Measurements from ENCODE around the gene ZNF765.
"Not testable (repeated sequence)": the region's sequence is repeated elsewhere in the genome, so short reads cannot be mapped to it uniquely, and the experiment has no call there.

Gene ZNF765

DNA sequence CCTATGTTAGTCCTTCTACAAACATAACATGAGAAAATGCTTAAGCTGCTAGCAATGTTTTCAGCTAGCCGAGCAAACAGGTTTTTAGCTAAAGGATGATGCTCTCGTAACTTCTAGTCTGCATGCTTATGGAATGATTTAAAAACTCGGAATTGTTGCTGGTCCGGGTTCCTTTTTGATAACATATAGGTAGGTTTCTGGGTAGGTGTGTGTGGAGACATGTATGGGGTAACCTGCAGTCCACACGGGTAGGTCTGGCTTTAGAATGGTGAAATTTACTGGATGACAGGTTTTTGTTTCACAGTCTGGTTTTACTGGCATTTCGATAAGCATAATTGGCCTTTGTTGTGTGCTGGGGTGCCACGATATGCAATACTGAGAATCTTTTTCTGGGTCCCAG, 77.0 kb downstream of the ZNF765 start:
- Histone ChIP-seq H3K9ac (ENCODE audit: low read length) (no peak overlapping the region), H3K27me3 (ENCODE audit: control insufficient read depth, insufficient read depth, low read length) (no peaks in the 10 kb centered on the region), H3K36me3 (ENCODE audit: control insufficient read depth, insufficient read depth, low read length) (no peaks in the 10 kb centered on the region), H3K4me1 (ENCODE audit: control insufficient read depth, insufficient read depth, low read length) (no peaks in the 10 kb centered on the region), H3K27ac (ENCODE audit: low read depth, low read length) (no peak overlapping the region), H3K4me3 (ENCODE audit: low read length) (no peak overlapping the region)

DNA sequence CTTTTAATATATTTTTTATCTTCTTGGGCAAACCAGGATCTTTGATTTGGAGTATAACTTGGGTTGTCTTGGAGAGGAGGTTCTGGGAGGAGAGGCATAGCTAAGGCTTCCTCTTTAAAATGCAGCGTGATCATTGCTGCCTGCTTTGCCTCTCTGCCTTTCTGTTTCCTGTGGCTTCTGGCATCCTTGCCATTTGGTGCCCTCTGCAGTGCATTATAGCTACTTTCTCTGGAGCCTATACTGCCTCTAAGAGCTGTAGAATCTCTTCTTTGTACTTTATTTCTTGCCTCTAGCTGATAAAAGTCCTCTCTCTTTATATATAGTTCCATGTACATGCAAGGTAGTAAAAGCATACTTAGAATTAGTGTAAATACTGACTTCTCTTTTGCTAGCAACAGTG, 79.9 kb downstream of the ZNF765 start:
- not testable (repeated sequence) for H3K36me3 ChIP-seq (ENCODE audit: control insufficient read depth, insufficient read depth, low read length); H3K27ac ChIP-seq (ENCODE audit: low read depth, low read length); H3K4me1 ChIP-seq (ENCODE audit: control insufficient read depth, insufficient read depth, low read length); H3K27me3 ChIP-seq (ENCODE audit: control insufficient read depth, insufficient read depth, low read length); H3K9ac ChIP-seq (ENCODE audit: low read length); H3K4me3 ChIP-seq (ENCODE audit: low read length)

DNA sequence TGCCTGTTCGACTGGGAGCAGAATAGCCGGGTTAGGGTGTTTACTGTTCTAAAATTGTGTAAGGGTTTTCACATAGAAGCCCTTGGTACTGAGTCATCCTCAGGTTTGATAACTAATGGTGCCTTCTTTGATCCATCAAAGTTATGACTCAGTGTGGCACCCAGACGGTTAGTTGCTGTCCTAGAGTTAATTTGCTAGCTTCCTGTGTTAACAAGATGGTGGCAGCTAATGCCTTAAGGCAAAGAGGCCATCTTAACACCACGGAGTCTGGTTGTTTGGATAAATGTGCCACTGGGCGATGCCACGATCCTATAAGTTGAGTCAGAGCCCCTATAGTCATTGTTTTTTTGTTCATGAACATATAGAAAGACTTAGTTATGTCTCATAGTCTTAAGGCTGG, 80.5 kb downstream of the ZNF765 start:
- H3K27ac ChIP-seq (ENCODE audit: low read depth, low read length); H3K9ac ChIP-seq (ENCODE audit: low read length); H3K27me3 ChIP-seq (ENCODE audit: control insufficient read depth, insufficient read depth, low read length); H3K4me3 ChIP-seq (ENCODE audit: low read length); H3K36me3 ChIP-seq (ENCODE audit: control insufficient read depth, insufficient read depth, low read length); H3K4me1 ChIP-seq (ENCODE audit: control insufficient read depth, insufficient read depth, low read length): not testable (repeated sequence)

Data from rectal smooth muscle tissue (tissue), 1 donor.